Gastroesophageal sphincter (tissue), 3 donors: ENCODE data around the gene EPB41L3.

Experiments used
- CTCF ChIP-seq, 4 experiments: fragments of 200-600 bp in 2 of 4; fragments of 450-650 bp in 2 of 4; sonication (generic) in 1 of 4; IDR thresholded peaks; one replicate each; pipeline ENCODE4 v1.5.1; 2017 to 2019; ENCODE audit warnings: antibody characterized with exemption in 4 of 4, mild to moderate bottlenecking in 2 of 4, moderate library complexity in 2 of 4
- EP300 ChIP-seq: sonication (generic); formaldehyde crosslinking; IDR thresholded peaks from one replicate; pipeline ENCODE4 v1.6.1; 2017; ENCODE audit warnings: antibody characterized with exemption, mild to moderate bottlenecking
- POLR2AphosphoS5 ChIP-seq: sonication (generic); formaldehyde crosslinking; IDR thresholded peaks from one replicate; pipeline ENCODE4 v1.6.1; 2017; ENCODE audit warnings: antibody characterized with exemption

- no peak for TF ChIP-seq CTCF (IDR thresholded peaks at IDR 0.05)
- no peak for TF ChIP-seq EP300
- TF ChIP-seq POLR2AphosphoS5, result no peak
Observed at GRCh38 chr18:5463390-5463789, 80.4 kb downstream of the EPB41L3 start.
